ENCODE results near the gene GALNT5. TPM values are rescaled to one million over a fixed set of nuclear protein-coding genes. Genes with fewer than 3 reads are reported as not detected.

Gene GALNT5
- total RNA-seq, 2 donors from 2014 or later: 0.10 to 0.14 TPM

DNA sequence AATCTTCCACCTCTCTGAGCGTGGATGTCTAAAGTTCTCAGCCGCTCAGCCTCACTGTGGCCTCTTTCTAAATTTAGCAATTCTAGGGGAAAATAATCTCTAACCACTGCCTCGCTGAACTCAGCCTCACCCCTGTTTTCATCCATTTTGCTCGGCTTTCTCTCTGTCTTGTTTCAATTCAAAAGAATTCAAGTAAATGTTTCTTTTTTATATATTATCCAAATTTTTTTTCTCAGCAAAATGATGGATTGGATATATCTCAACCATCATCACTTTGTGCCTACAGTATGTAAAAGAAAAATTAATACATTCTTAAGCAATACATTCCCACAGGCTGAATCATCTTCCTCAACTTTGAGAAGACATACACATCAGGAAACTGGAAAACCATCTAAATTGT is 24.0 kb upstream of the GALNT5 start:
- H3K4me1 Mint-ChIP-seq (ENCODE audit: low read depth in 2 of 2): no peaks in the 10 kb centered on the region
- ATAC-seq: no peak
- H3K4me3 Mint-ChIP-seq: no peak overlapping the region
- no peaks in the 10 kb centered on the region for H3K36me3 Mint-ChIP-seq
- H3K27ac Mint-ChIP-seq: no peak overlapping the region
- no peak for DNase-seq (ENCODE audit: low spot score)
- H3K9me3 Mint-ChIP-seq: peaks cover 4% of the 10 kb centered on the region
- peaks cover 0 to 13% of the 10 kb centered on the region in 2 donors for H3K27me3 Mint-ChIP-seq

DNA sequence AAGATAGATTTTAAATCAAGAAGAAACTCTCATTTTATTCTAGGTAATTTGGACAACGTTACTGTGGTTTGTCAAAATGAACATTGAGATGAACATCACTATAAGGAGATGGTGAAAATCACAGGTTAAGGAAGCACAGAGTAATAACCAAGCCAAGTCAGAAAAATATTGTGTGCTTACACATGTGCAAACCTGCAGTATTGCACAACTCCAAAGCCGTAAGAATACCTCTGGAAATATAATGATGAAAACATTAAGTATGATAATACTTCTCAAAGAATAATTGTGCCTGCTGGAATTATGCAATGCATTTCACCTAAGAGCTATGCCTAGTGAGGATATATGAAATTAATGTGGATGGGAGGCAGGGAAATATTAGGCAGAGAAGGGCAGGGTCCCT is 21.1 kb upstream of the GALNT5 start:
- peaks cover 4% of the 10 kb centered on the region for H3K9me3 Mint-ChIP-seq
- H3K27ac Mint-ChIP-seq: no peak overlapping the region
- no peak overlapping the region for H3K4me3 Mint-ChIP-seq
- H3K36me3 Mint-ChIP-seq: no peaks in the 10 kb centered on the region
- H3K27me3 Mint-ChIP-seq: peaks cover 0 to 20% of the 10 kb centered on the region in 2 donors
- H3K4me1 Mint-ChIP-seq (ENCODE audit: low read depth in 2 of 2): no peaks in the 10 kb centered on the region
- ATAC-seq (no peak), DNase-seq (ENCODE audit: low spot score) (no peak)

DNA sequence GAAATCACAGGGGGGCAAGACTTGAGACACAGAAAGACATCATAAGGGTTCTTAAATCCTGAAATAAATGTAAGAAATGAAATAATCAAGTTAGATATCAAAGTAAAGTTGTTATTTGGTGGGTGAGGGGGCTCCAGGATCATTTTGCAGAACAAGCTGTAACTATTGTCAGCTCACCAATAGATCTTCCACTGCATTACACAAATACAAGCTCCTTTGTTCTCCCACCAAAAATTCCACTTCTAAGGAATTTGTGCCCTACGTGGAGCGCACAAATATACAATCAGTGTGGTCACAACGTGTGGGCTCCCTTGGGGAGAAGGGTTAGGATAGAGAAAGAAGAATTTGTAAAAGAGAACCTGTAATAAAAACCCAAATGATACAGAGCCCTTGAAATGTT is 19.2 kb upstream of the GALNT5 start:
- Mint-ChIP-seq H3K4me1 (ENCODE audit: low read depth in 2 of 2) (no peaks in the 10 kb centered on the region), H3K9me3 (peaks cover 2% of the 10 kb centered on the region)
- no peak for DNase-seq (ENCODE audit: low spot score)

DNA sequence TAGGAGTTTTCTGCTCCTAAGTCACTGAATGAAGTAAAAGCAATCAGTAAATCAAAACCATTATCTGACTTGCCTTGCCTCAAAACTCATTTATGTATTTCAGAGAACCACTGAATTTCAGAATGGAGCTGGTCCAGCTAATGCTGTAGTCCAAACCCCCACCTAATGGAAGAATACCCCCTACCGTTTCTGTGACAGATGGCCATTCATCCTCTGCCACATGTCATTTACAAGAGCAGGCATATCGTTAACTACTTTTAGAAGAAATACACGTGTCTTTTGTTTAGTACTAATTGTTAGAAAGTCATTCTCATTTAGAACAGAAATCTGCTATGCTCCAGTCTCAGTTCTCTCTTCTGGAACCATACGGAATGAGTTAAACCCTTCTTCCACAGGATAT is 12.8 kb upstream of the GALNT5 start:
- no peaks in the 10 kb centered on the region for H3K9me3 Mint-ChIP-seq
- H3K4me1 Mint-ChIP-seq (ENCODE audit: low read depth in 2 of 2): no peaks in the 10 kb centered on the region
- H3K27me3 Mint-ChIP-seq: peaks cover 14 to 25% of the 10 kb centered on the region in 2 donors
- H3K27ac Mint-ChIP-seq: no peak overlapping the region
- no peaks in the 10 kb centered on the region for H3K36me3 Mint-ChIP-seq
- H3K4me3 Mint-ChIP-seq: no peak overlapping the region
- ATAC-seq (no peak), DNase-seq (ENCODE audit: low spot score) (no peak)

More for the DNA sequence above, 19.2 kb upstream of the GALNT5 start:
- Mint-ChIP-seq H3K4me3 (no peak overlapping the region), H3K27ac (no peak overlapping the region), H3K36me3 (no peaks in the 10 kb centered on the region), H3K27me3 (peaks cover 0 to 11% of the 10 kb centered on the region in 2 donors)
- ATAC-seq: no peak

DNA sequence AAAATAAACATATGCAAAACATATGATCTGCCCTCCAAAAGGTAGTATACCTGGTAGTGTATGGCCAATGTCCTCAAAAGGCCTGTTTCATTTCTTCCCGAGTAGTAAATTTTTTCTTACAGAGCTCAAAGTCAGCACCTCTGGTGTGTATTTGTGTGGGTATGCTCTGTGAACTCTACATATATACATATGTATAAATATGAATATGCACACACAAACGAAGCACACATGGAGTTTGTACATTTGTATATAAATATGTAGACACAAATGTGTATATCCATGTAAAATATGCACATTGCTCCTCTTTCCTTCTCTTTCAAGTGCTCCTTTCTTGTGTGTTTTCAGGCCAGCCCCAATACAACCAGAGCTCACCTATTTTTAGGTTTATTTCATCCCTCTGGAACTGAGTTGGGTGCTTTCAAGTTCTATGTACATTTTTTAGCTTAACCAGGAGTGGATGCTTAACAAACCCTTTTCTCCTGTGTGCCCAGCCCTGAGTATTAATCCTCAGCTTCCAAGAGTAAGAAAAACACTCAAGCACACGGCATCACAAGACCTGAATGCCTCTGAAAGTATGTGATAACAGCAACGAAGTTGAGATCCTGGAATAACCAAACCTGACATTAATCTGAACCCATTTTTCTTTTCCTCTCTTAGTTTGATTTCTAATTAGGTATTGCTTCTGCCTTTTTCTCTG is 12.2 kb upstream of the GALNT5 start:
- Mint-ChIP-seq H3K9me3 (no peaks in the 10 kb centered on the region), H3K4me1 (ENCODE audit: low read depth in 2 of 2) (no peaks in the 10 kb centered on the region), H3K27me3 (peaks cover 14 to 25% of the 10 kb centered on the region in 2 donors), H3K27ac (peak overlapping the region in 1 of 2 donors; percentile 41), H3K4me3 (no peak overlapping the region), H3K36me3 (no peaks in the 10 kb centered on the region)
- DNase-seq (ENCODE audit: low spot score) (no peak), ATAC-seq (no peak)

DNA sequence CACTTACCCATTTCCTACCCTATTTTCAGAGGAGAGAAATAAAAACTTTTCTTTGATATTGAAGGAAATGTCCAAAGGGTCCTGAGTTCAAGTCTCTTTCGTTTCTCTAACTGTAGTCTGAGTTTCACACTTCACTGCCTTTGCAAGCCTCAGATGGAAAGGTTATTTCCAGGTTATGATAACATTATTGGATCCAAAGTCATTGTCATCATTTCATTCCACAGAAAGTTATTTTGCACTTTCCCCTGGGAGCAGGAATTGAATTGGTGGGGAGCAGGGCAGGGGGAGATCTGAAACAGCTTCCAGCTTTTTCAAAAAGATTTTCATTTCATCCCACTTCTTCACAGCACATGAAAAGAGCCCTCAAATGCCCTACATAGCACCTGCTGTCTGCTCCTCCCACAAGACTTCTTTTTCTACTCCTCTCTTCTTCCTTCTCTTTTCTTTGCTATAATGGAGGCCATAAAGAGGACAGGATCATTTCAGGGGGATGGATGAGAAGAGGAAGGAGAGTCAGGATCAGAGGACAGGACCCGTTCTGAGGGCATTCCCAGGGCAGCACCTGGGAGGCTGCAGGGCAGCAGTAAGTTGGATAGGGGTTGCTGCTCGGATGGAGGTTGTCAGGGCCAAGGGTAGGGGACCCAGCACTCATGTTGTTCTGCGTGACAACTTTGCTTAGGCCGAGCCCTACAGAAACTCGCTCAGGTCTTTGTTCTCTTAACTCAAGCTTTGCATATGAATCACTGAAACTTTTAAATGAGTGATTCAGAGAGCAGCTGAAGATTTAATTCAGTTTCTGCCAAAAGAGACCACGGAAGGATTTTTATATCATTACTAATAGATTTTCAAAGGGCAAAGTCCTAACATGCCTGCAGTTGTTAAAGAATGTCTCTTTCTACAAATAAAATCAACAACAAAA is 11.4 kb upstream of the GALNT5 start:
- ATAC-seq (peak in 1 of 2 donors; percentile 75), DNase-seq (ENCODE audit: low spot score) (no peak)
- no peaks in the 10 kb centered on the region for H3K36me3 Mint-ChIP-seq
- peak overlapping the region in 1 of 2 donors; percentile 41 for H3K27ac Mint-ChIP-seq
- H3K4me1 Mint-ChIP-seq (ENCODE audit: low read depth in 2 of 2): no peaks in the 10 kb centered on the region
- no peak overlapping the region for H3K4me3 Mint-ChIP-seq
- H3K9me3 Mint-ChIP-seq: no peaks in the 10 kb centered on the region
- H3K27me3 Mint-ChIP-seq: peaks cover 14 to 25% of the 10 kb centered on the region in 2 donors

DNA sequence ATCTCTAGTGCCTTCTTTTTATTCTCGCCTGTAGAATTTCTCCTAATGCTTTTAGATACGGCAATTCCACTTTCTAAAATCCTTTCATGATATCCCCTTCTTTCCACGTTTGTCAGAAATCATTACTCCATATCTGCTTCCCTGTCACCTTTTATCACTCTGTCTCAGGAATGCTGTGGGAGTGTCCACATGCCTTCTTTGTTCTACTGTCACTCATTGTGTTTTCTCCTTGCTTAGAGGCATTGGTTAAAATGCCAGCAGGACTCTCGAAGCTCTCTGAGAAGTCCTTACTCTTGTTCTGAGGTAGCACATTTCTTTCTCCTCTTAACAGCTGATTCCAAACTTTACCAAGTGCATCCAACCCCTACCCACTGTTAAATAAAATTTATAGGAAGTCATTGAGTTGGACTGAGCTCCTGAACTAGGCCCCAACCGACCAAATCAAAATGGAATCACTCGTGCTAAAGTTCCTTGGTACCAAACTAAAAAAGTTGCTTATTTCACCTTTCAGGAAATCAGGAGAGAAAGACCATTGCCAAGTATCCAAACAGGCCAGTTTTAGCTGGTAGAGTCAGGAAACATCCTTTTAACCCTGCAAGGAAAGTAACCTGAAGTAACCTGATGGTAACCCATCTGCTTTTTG is 10.6 kb upstream of the GALNT5 start:
- H3K4me3 Mint-ChIP-seq: no peak overlapping the region
- peaks cover 14 to 25% of the 10 kb centered on the region in 2 donors for H3K27me3 Mint-ChIP-seq
- no peak for ATAC-seq

DNA sequence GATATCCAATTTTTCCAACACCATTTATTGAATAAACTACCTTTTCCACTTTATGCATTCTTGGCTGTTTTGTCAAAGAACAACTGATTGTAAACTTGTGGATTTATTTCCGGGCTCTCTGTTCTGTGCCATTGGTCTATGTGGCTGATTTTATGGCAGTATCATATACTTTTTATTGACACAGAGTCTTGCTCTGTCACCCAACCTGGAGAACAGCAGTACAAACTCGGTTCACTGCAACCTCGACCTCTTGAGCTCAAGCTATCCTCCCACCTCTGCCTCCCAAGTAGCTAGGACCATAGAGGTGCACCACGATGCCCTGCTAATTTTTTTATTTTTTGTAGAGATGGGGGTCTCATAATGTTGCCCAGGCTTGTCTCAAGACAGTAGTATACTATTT is 6.7 kb upstream of the GALNT5 start:
- H3K27me3 Mint-ChIP-seq: peaks cover under 1 to 7% of the 10 kb centered on the region in 2 donors
- H3K9me3 Mint-ChIP-seq: no peaks in the 10 kb centered on the region

More for the DNA sequence above, 10.6 kb upstream of the GALNT5 start:
- H3K27ac Mint-ChIP-seq: peak overlapping the region in 1 of 2 donors; percentile 41
- no peaks in the 10 kb centered on the region for H3K9me3 Mint-ChIP-seq
- no peak for DNase-seq (ENCODE audit: low spot score)
- H3K4me1 Mint-ChIP-seq (ENCODE audit: low read depth in 2 of 2): no peaks in the 10 kb centered on the region
- no peaks in the 10 kb centered on the region for H3K36me3 Mint-ChIP-seq

DNA sequence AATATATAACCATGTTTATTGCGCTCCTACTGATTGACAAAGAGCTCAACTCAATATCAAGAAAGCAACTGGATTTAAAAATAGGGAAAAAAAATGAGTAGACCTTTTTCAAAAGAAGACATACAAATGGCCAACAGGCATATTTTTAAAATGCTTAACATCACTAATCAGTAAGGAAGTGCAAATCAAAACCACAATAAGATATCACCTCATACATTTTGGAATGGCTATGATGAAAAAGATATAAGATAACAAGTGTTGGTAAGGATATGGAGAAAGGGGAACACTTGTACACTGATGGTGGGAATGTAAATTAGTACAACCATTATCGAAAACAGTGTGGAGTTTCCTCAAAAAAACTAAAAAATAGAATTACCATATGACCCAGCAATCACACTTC is 5.6 kb upstream of the GALNT5 start:
- Mint-ChIP-seq H3K4me3 (no peak overlapping the region), H3K36me3 (no peaks in the 10 kb centered on the region), H3K4me1 (ENCODE audit: low read depth in 2 of 2) (no peaks in the 10 kb centered on the region), H3K27me3 (peaks cover 0 to 3% of the 10 kb centered on the region in 2 donors), H3K9me3 (no peaks in the 10 kb centered on the region), H3K27ac (no peak overlapping the region)
- ATAC-seq (no peak), DNase-seq (ENCODE audit: low spot score) (no peak)

More for the DNA sequence above, 6.7 kb upstream of the GALNT5 start:
- Mint-ChIP-seq H3K4me3 (no peak overlapping the region), H3K4me1 (ENCODE audit: low read depth in 2 of 2) (no peaks in the 10 kb centered on the region), H3K36me3 (no peaks in the 10 kb centered on the region), H3K27ac (no peak overlapping the region)
- ATAC-seq (no peak), DNase-seq (ENCODE audit: low spot score) (no peak)

DNA sequence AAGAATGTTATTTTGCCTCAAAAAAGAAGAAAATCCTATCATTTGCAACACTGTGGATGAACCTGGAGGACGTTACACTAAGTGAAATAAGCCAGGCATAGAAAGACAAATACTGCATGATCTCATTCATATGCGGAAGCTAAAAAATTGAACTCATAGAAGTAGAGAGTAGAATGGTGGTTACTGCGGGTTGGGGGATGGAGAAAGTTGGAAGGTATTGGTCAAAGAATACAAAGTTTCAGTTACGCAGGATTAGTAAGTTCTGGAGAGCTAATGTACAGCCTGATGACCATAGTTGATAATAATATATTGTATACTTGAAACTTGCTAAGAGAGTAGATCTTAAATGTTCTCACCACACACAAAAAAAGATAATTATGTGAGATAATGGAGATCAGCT is 5.0 kb upstream of the GALNT5 start:
- peaks cover 0 to 3% of the 10 kb centered on the region in 2 donors for H3K4me1 Mint-ChIP-seq (ENCODE audit: low read depth in 2 of 2)
- H3K27me3 Mint-ChIP-seq: peaks cover 0 to 6% of the 10 kb centered on the region in 2 donors
- no peaks in the 10 kb centered on the region for H3K9me3 Mint-ChIP-seq

DNA sequence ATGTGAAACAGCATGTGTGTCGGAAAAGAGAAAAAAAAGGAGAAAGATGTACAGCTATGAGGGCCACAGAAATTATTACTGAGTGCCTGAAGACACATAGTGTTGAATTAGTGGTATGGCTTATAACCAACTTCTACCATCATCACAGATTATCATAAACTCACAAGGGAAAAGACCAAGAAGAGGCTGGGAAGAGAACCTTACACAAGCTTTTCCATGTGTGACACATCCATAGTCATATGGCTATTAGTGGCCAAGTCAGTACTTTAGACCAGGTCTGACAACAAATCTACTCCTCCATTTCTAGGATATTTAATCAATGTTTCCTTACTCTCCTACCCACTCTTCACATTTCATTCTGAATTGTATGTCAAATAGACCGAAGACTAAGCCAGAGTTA is 3.5 kb upstream of the GALNT5 start:
- Mint-ChIP-seq H3K4me1 (ENCODE audit: low read depth in 2 of 2) (peaks cover 0 to 4% of the 10 kb centered on the region in 2 donors), H3K36me3 (no peaks in the 10 kb centered on the region), H3K27ac (no peak overlapping the region), H3K4me3 (no peak overlapping the region), H3K9me3 (no peaks in the 10 kb centered on the region), H3K27me3 (peaks cover 9 to 13% of the 10 kb centered on the region in 2 donors)
- ATAC-seq (no peak), DNase-seq (ENCODE audit: low spot score) (no peak)

More for the DNA sequence above, 5.0 kb upstream of the GALNT5 start:
- H3K36me3 Mint-ChIP-seq: no peaks in the 10 kb centered on the region
- ATAC-seq (no peak), DNase-seq (ENCODE audit: low spot score) (no peak)
- H3K27ac Mint-ChIP-seq: no peak overlapping the region
- H3K4me3 Mint-ChIP-seq: no peak overlapping the region

DNA sequence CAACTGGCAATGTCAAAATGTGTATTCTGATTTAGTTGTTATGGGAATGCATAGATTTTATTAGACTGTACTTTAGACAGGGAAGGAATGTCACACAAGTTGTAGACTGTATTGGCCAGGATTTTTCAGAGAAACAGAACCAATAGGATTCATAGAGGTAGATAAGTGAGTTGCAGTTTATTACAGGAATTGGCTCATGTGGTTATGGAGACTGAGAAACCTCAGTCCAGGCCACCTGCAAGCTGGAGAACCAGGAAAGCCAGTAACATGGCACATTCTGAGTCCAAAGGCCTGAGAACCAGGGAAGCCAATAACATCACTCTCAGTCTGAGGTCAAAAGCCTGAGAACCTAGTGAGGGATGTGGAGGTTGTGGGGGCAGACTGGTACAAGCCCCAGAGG is 1.8 kb upstream of the GALNT5 start:
- ATAC-seq: no peak
- no peaks in the 10 kb centered on the region for H3K36me3 Mint-ChIP-seq

DNA sequence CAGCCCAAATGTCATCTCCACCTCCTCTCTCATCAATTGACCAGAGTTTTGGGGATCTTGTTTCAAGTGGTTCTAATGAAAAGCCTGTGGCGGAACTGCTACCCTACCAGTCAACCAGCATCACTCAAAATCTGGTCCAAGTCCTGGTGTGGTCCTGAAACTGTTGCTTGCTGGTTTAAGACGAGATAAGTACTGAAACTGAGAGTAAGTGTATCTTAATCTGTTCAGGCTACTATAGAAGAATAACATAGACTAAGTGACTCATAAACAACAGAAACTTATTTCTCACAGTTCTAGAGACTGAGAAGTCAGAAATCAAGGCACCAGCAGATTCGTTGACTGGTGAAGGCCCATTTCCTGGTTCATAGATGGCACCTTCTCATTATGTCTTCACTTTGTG is 879 bp upstream of the GALNT5 start:
- peaks cover 0 to 4% of the 10 kb centered on the region in 2 donors for H3K4me1 Mint-ChIP-seq (ENCODE audit: low read depth in 2 of 2)
- H3K27me3 Mint-ChIP-seq: peaks cover 9 to 13% of the 10 kb centered on the region in 2 donors
- H3K4me3 Mint-ChIP-seq: no peak overlapping the region
- no peaks in the 10 kb centered on the region for H3K36me3 Mint-ChIP-seq
- ATAC-seq: peak in 1 of 2 donors; percentile 86
- no peaks in the 10 kb centered on the region for H3K9me3 Mint-ChIP-seq
- no peak for DNase-seq (ENCODE audit: low spot score)
- no peak overlapping the region for H3K27ac Mint-ChIP-seq

More for the DNA sequence above, 1.8 kb upstream of the GALNT5 start:
- Mint-ChIP-seq H3K4me1 (ENCODE audit: low read depth in 2 of 2) (peaks cover 0 to 4% of the 10 kb centered on the region in 2 donors), H3K27me3 (peaks cover 9 to 13% of the 10 kb centered on the region in 2 donors), H3K27ac (no peak overlapping the region), H3K4me3 (no peak overlapping the region), H3K9me3 (no peaks in the 10 kb centered on the region)
- no peak for DNase-seq (ENCODE audit: low spot score)
